DMS114 treated with DMSO at 0.1 percent for 48 hours (cell line): ENCODE results near the gene PGM1.
A peak's percentile ranks its signal among the peaks of the same experiment; 100 is the strongest.

ENCODE experiments used
- DNase-seq: peaks from one replicate; lab custom pipeline; 2025; ENCODE audit not compliant: unreplicated experiment; lab: John Stamatoyannopoulos, UW

The PGM1 gene

DNA sequence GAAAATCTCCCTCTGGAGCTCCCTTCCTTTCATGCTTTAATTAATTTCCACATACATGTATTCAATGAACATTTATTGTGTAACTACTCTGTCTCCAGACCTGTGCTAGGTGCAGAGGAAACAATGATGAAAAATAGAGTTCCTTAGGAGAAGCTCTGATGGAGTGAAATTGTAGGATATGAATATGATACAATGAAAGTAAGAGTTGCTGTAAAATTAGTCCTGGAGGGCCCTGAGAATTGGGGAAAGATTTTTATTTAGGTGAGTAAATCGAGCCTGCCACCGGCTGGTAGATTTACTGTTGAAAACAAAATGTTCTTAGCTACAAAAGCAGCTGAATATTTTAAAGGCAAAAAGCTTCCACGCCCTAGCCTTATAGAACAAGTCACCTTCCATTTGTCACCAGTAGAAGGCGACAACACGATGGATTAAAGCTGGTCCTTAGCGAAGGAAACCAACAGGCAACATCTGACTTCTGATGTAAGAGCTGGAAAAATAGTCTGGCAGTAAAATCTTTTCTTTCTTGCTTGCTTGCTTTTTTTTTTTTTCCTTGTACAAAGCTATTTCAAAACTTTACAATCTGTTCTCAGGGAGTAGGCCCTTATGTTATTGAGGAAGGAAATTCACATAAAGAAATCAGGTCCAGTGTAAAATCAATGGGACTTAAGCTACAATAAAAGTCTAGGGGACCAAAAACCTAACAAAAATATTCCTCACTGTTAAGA lies 98.7 kb downstream of the PGM1 start:
- peak; percentile 71 for DNase-seq

- DNase-seq = no peak
These were observed 100.8 kb downstream of the PGM1 start for GRCh38 chr1:63693944-63694571.

DNA sequence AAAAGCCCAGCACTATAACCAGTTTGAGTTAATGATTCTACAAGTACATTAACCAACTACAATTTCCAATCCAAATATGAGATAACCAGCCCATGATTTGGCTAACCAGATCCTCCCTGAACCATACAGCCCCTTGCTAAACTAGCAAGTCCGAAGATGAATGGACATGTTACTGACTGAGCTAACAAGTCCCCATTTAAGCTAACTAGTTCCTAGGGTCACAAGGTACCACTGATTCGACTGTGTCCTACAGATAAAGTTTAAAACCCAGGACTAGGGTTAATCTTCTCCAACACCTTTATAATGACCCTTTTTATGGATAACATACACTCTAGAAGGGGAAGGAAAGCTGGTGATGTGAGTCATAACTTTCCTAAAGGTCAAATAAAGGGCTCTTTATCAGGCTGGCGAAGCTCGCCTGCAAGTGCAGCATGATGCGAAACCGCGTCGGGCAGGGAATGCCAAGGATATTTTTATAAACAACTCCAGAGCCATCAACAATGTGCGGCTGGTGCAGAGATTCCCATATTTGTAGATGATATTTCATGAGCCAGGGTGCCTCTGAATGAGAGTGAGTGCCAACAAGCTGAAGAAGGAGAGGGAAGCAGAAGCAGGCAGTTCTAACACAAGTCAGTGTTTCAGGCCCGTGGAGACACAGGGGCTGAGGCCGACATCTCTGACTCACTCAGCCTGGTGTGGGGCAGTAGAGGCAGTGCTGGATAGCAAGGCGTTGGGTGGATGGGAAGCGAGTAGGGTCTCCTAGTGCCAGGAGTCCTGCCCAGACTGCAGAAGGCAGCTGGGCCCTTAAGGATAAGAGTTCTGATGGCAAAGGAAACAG lies 105.0 kb downstream of the PGM1 start:
- DNase-seq = no peak

GRCh38 chr1:63701187-63701586 lies 108.0 kb downstream of the PGM1 start:
- no peak for DNase-seq

GRCh38 chr1:63703701-63704107 lies 110.5 kb downstream of the PGM1 start:
- DNase-seq = no peak

DNA sequence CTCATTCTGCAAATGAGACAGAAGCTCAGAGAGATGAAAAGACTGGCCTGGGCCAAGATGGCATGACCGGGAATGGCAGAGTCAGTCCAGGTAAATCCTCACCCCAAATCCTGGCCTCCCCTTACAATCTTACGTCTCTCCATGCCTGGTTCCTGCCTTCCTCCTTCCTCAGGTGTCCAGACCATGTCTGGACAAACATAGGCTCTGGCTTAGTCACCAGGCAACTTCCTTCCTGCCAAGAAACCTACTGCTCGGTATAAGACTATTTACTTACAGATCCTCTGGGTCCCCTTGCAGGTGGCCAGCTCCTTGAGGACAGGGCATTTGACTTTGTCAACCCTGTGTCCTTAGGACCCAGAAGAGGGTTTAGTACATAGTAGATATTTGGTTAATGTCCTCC lies 111.2 kb downstream of the PGM1 start:
- DNase-seq = no peak

- no peak for DNase-seq
These were observed 111.9 kb downstream of the PGM1 start for GRCh38 chr1:63705078-63705477.

GRCh38 chr1:63709267-63709828 lies 116.1 kb downstream of the PGM1 start:
- DNase-seq = no peak
